ENCODE measurements around the gene SLC24A4.

The SLC24A4 gene

GRCh38 chr14:92481811-92482555, 159.0 kb downstream of the SLC24A4 start:
- no peak overlapping the region for H3K4me3 ChIP-seq (ENCODE audit: low read length)
- no peak for TF ChIP-seq ZNF274 (IDR thresholded peaks at IDR 0.05; ENCODE audit: low read depth, low read length)

GRCh38 chr14:92482621-92483319, 159.8 kb downstream of the SLC24A4 start:
- no peak for TF ChIP-seq ZNF274 (IDR thresholded peaks at IDR 0.05; ENCODE audit: low read depth, low read length)

GRCh38 chr14:92484132-92484823, 161.3 kb downstream of the SLC24A4 start:
- TF ChIP-seq ZNF274 (IDR thresholded peaks at IDR 0.05; ENCODE audit: low read depth, low read length): no peak

More at GRCh38 chr14:92482621-92483319, 159.8 kb downstream of the SLC24A4 start:
- no peak overlapping the region for H3K4me3 ChIP-seq (ENCODE audit: low read length)

GRCh38 chr14:92486881-92487280, 163.9 kb downstream of the SLC24A4 start:
- TF ChIP-seq ZNF274 (IDR thresholded peaks at IDR 0.05; ENCODE audit: low read depth, low read length): no peak
- H3K4me3 ChIP-seq (ENCODE audit: low read length): no peak overlapping the region

More at GRCh38 chr14:92484132-92484823, 161.3 kb downstream of the SLC24A4 start:
- H3K4me3 ChIP-seq (ENCODE audit: low read length): no peak overlapping the region

- no peak overlapping the region for H3K4me3 ChIP-seq (ENCODE audit: low read length)
- no peak for TF ChIP-seq ZNF274 (IDR thresholded peaks at IDR 0.05; ENCODE audit: low read depth, low read length)
Observed at GRCh38 chr14:92487513-92488133, 164.7 kb downstream of the SLC24A4 start.

- no peak for TF ChIP-seq ZNF274 (IDR thresholded peaks at IDR 0.05; ENCODE audit: low read depth, low read length)
- no peak overlapping the region for H3K4me3 ChIP-seq (ENCODE audit: low read length)
Observed at GRCh38 chr14:92489394-92490238, 166.7 kb downstream of the SLC24A4 start.

- no peak for TF ChIP-seq ZNF274 (IDR thresholded peaks at IDR 0.05; ENCODE audit: low read depth, low read length)
- no peak overlapping the region for H3K4me3 ChIP-seq (ENCODE audit: low read length)
Observed at GRCh38 chr14:92490239-92490959, 167.4 kb downstream of the SLC24A4 start.

GRCh38 chr14:92491782-92492181, 168.8 kb downstream of the SLC24A4 start:
- no peak overlapping the region for H3K4me3 ChIP-seq (ENCODE audit: low read length)
- TF ChIP-seq ZNF274 (IDR thresholded peaks at IDR 0.05; ENCODE audit: low read depth, low read length): no peak

GRCh38 chr14:92492258-92492657, 169.3 kb downstream of the SLC24A4 start:
- H3K4me3 ChIP-seq (ENCODE audit: low read length): no peak overlapping the region
- TF ChIP-seq ZNF274 (IDR thresholded peaks at IDR 0.05; ENCODE audit: low read depth, low read length): no peak

- H3K4me3 ChIP-seq (ENCODE audit: low read length): no peak overlapping the region
- no peak for TF ChIP-seq ZNF274 (IDR thresholded peaks at IDR 0.05; ENCODE audit: low read depth, low read length)
Observed at GRCh38 chr14:92493024-92493423, 170.1 kb downstream of the SLC24A4 start.

GRCh38 chr14:92493492-92493891, 170.5 kb downstream of the SLC24A4 start:
- no peak overlapping the region for H3K4me3 ChIP-seq (ENCODE audit: low read length)
- no peak for TF ChIP-seq ZNF274 (IDR thresholded peaks at IDR 0.05; ENCODE audit: low read depth, low read length)

GRCh38 chr14:92494512-92494911, 171.5 kb downstream of the SLC24A4 start:
- no peak for TF ChIP-seq ZNF274 (IDR thresholded peaks at IDR 0.05; ENCODE audit: low read depth, low read length)
- H3K4me3 ChIP-seq (ENCODE audit: low read length): no peak overlapping the region

- TF ChIP-seq ZNF274 (IDR thresholded peaks at IDR 0.05; ENCODE audit: low read depth, low read length): no peak
- H3K4me3 ChIP-seq (ENCODE audit: low read length): no peak overlapping the region
Observed at GRCh38 chr14:92495027-92495426, 172.1 kb downstream of the SLC24A4 start.
